GM19351 (cell line): ENCODE measurements around the gene WDR20.
"Not testable (repeated sequence)": the region's sequence is repeated elsewhere in the genome, so short reads cannot be mapped to it uniquely, and the experiment has no call there.

Experiments used
- ATAC-seq: cut with Tn5 transposase; IDR thresholded peaks from one replicate; pipeline ENCODE4 v1.9.1; 2021; ENCODE audit warnings: mild to moderate bottlenecking, moderate library complexity; ENCODE audit not compliant: unreplicated experiment

Gene WDR20

GRCh38 chr14:102234331-102235264 lies 94.9 kb downstream of the WDR20 start:
- ATAC-seq: no peak

GRCh38 chr14:102235275-102235897 lies 95.7 kb downstream of the WDR20 start:
- peak; percentile 91 for ATAC-seq

GRCh38 chr14:102236026-102236425 lies 96.3 kb downstream of the WDR20 start:
- no peak for ATAC-seq

GRCh38 chr14:102238131-102238530 lies 98.4 kb downstream of the WDR20 start:
- no peak for ATAC-seq

- no peak for ATAC-seq
These were observed 99.1 kb downstream of the WDR20 start for GRCh38 chr14:102238766-102239165.

- no peak for ATAC-seq
These were observed 99.5 kb downstream of the WDR20 start for GRCh38 chr14:102239231-102239630.

- ATAC-seq: not testable (repeated sequence)
These were observed 100.8 kb downstream of the WDR20 start for GRCh38 chr14:102240481-102240880.

GRCh38 chr14:102241147-102241546 lies 101.5 kb downstream of the WDR20 start:
- ATAC-seq: no peak

- ATAC-seq: not testable (repeated sequence)
These were observed 104.1 kb downstream of the WDR20 start for GRCh38 chr14:102243795-102244194.

- no peak for ATAC-seq
These were observed 106.4 kb downstream of the WDR20 start for GRCh38 chr14:102246071-102246470.

GRCh38 chr14:102248121-102248520 lies 108.4 kb downstream of the WDR20 start:
- no peak for ATAC-seq

GRCh38 chr14:102249041-102249440 lies 109.3 kb downstream of the WDR20 start:
- no peak for ATAC-seq

GRCh38 chr14:102249981-102250380 lies 110.3 kb downstream of the WDR20 start:
- no peak for ATAC-seq

GRCh38 chr14:102250636-102251035 lies 110.9 kb downstream of the WDR20 start:
- ATAC-seq: no peak

GRCh38 chr14:102251161-102251560 lies 111.5 kb downstream of the WDR20 start:
- ATAC-seq: no peak

- no peak for ATAC-seq
These were observed 113.4 kb downstream of the WDR20 start for GRCh38 chr14:102252834-102253801.

- no peak for ATAC-seq
These were observed 115.9 kb downstream of the WDR20 start for GRCh38 chr14:102255401-102256190.

- ATAC-seq: no peak
These were observed 117.0 kb downstream of the WDR20 start for GRCh38 chr14:102256716-102257115.

- ATAC-seq: no peak
These were observed 118.4 kb downstream of the WDR20 start for GRCh38 chr14:102258136-102258535.
